Bronchial epithelial cell (primary cell): ENCODE measurements around the gene MYO10. TPM values are rescaled to one million over a fixed set of nuclear protein-coding genes. Genes with fewer than 3 reads are reported as not detected.

ENCODE experiments used
- DNase-seq: peaks from one replicate; pipeline ENCODE4 v3.0.0-alpha.2; 2010; ENCODE audit warnings: low read depth
- FAIRE-seq: peaks from 2 replicates; lab custom pipeline; 2011; peaks lifted over from hg19 to GRCh38; lab: Jason Lieb, UNC
- H3K27me3 ChIP-seq: 2 replicates; pipeline ENCODE4 v1.5.1; 2011; ENCODE audit warnings: low read length; ENCODE audit not compliant: control insufficient read depth, insufficient read depth
- H3K36me3 ChIP-seq: 2 replicates; pipeline ENCODE4 v1.5.1; 2011; ENCODE audit warnings: low read length; ENCODE audit not compliant: control insufficient read depth, insufficient read depth
- H3K4me3 ChIP-seq: 2 replicates; pipeline ENCODE4 v1.5.1; 2011; ENCODE audit warnings: mild to moderate bottlenecking, low read depth, low read length, control low read depth
- total RNA-seq: library from RNA; depleted of rRNA; stranded (reverse); fragments of >200 nt; gene quantifications from 2 replicates; pipeline ENCODE4 v1.2.1, GENCODE V29; 2014
- TF ChIP-seq, protein P1 (sequence below): IDR thresholded peaks from 2 replicates; pipeline ENCODE4 v1.5.1; 2011; ENCODE audit warnings: mild to moderate bottlenecking, moderate library complexity, low read length, control low read depth, inconsistent platforms; ENCODE audit not compliant: insufficient read depth, severe bottlenecking

The MYO10 gene
- total RNA-seq, 1 donor from 2014 or later, result 39.5 TPM

DNA sequence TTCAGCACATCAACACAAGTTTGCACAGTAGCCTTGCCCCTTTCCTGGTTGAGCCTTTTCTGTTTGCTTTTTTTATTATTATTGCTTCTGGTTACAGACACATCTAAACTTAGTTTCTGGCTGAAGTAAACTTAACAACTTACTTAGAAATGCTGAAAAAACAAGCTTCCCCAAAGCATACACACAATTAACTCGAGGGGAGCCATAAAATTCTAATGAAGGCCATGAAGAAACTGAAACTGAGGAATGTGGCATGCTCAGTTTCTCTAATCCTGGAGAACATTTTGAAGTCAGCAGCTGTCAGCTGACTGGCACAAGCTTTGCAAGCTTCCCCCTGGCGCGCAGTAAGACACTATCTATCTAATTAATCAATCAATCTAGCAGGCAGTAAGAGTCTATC, 3.7 kb downstream of the MYO10 start:
- H3K4me3 ChIP-seq, result no peak overlapping the region
- FAIRE-seq, result no peak
- DNase-seq, result no peak
- peaks cover 2% of the 10 kb centered on the region for H3K36me3 ChIP-seq
- TF ChIP-seq, protein P1, sequence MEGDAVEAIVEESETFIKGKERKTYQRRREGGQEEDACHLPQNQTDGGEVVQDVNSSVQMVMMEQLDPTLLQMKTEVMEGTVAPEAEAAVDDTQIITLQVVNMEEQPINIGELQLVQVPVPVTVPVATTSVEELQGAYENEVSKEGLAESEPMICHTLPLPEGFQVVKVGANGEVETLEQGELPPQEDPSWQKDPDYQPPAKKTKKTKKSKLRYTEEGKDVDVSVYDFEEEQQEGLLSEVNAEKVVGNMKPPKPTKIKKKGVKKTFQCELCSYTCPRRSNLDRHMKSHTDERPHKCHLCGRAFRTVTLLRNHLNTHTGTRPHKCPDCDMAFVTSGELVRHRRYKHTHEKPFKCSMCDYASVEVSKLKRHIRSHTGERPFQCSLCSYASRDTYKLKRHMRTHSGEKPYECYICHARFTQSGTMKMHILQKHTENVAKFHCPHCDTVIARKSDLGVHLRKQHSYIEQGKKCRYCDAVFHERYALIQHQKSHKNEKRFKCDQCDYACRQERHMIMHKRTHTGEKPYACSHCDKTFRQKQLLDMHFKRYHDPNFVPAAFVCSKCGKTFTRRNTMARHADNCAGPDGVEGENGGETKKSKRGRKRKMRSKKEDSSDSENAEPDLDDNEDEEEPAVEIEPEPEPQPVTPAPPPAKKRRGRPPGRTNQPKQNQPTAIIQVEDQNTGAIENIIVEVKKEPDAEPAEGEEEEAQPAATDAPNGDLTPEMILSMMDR, result no peak
- H3K27me3 ChIP-seq, result no peaks in the 10 kb centered on the region

DNA sequence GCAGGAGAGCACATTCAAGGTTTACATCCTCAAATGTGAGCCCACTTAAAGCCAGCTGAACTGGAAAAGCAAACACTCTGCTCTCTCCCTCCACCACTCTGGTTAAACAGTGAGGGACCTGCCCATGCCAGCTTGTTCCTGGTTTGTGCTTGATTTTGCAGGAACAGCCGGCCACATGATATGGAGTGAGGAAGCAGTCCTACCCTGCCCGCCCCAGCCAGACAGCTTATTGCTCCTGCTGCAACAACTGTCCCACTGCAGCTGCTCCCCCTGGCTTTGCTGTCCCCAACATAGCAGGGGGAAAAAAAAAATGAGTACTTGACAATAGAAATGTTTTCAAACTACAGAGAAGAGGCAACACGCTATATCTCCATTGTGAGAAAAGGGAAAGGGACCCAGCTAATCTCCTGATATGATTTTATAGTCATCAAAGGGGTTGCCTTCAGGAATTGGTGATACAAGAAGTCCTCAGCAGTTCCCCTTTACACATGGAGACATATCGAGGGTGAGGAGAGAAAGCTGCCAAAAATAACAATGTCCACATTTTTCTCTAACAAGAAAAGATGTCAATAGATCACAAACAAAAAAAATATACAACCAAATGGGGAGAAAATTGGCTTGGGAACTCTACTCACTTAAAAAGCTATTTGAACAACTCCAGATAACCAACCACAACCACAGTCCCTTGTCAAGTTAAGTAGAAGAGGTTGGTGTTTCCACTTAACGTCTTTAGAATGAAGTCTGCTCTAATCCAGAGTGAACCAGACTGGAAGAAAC, 4.6 kb downstream of the MYO10 start:
- Histone ChIP-seq H3K36me3 (peaks cover 2% of the 10 kb centered on the region), H3K4me3 (no peak overlapping the region), H3K27me3 (no peaks in the 10 kb centered on the region)
- TF ChIP-seq, protein P1, result no peak
- DNase-seq, result peak; percentile 29
- FAIRE-seq, result no peak

DNA sequence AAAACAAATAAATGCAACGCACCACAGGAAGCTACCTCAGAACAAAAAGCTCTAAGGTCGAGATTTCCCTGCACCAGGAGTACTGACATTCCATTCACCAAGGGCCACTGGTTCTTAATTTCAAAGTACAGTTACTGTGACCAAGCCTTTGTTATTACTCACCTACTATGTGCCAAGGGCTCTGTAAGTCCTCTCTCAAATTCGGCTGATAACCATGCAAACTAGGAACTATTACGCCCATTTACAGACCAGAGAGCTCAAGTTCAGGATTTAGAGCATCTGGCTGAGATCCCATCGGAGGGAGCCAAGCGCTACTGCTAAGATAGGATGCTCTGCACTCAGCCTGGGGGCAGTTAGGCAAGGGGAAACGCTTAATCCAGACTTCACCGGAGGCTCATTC, 5.6 kb downstream of the MYO10 start:
- no peak overlapping the region for H3K4me3 ChIP-seq
- H3K36me3 ChIP-seq, result peaks cover 2% of the 10 kb centered on the region
- FAIRE-seq (no peak), DNase-seq (no peak)
- TF ChIP-seq, protein P1, result no peak
- H3K27me3 ChIP-seq, result no peaks in the 10 kb centered on the region

DNA sequence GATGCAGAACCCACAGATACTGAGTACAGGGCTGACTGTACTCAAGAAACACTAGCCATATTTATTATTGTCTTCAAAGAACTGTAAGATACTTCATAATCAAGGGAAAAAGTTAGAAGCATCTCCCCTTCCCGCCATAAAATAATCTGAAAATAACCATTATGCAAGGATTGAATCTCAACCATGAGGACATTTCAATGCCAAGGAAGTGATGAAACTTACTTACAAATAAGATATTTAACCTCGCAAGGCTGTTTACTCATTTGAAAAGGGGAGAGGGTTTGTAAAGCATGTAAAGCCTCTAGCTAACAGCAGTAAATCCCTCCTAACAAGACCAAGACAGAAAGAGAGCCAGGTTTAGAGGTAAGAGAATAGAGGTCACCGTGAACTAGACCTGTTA, 6.3 kb downstream of the MYO10 start:
- TF ChIP-seq, protein P1, result no peak
- Histone ChIP-seq H3K27me3 (no peaks in the 10 kb centered on the region), H3K36me3 (peaks cover 2% of the 10 kb centered on the region), H3K4me3 (no peak overlapping the region)
- no peak for FAIRE-seq
- no peak for DNase-seq

DNA sequence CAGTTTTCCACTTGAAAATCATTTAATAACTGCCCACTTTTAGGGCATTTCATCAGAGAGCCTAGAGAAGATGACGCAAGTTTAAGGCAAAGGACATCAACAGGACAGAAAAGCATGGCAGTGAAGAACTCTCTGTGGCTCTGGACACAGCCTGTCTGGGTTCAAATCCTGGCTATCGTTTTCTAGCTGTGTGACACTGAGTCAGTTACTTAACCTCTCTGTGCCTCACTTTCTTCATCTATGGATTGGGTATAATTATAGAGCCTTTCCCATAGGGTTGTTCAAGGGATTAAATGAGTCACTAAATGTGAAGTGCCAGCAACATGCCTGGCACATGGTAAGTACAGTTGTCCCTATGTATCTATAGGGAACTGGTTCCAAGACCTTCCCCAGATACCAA, 6.7 kb downstream of the MYO10 start:
- TF ChIP-seq, protein P1, result no peak
- Histone ChIP-seq H3K27me3 (no peaks in the 10 kb centered on the region), H3K36me3 (peaks cover 2% of the 10 kb centered on the region), H3K4me3 (no peak overlapping the region)
- no peak for FAIRE-seq
- no peak for DNase-seq

DNA sequence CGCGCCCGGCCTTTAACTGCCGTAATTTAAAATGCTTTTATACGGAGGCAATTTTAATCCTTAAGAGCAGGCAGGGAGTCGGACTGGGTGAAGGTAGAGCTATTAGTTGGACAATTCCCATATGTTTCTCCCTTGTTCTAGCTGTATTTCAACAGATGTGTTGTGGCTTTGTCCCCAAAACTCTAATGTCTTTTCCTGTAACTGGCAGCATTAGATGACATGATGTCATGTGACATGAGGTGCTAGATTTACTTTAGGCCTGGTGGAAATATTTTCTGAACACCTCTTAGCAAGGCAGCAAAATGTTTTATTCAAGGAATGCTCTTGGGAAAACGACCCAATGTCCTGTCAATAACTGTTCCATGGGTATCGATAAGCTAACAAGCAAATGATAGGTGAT, 8.5 kb downstream of the MYO10 start:
- H3K36me3 ChIP-seq, result peaks cover 2% of the 10 kb centered on the region
- FAIRE-seq (no peak), DNase-seq (no peak)
- no peaks in the 10 kb centered on the region for H3K27me3 ChIP-seq
- H3K4me3 ChIP-seq, result no peak overlapping the region
- TF ChIP-seq, protein P1, result no peak
